Lung (tissue), 12 donors: ENCODE results near the gene CNIH3. TPM values are rescaled to one million over a fixed set of nuclear protein-coding genes. Genes with fewer than 3 reads are reported as not detected.

ENCODE experiments used
- ATAC-seq: fragments of 200-7000 bp; cut with Tn5 transposase; one replicate; pipeline ENCODE4 v1.9.1; 2020; ENCODE audit warnings: moderate number of reproducible peaks; ENCODE audit not compliant: insufficient read depth, low FRiP score
- DNase-seq, 3 donors: peaks; one replicate each; pipeline ENCODE4 v3.0.0-alpha.2; 2013 to 2017
- H3K27ac ChIP-seq, 2 donors: one replicate each; pipeline ENCODE4 v1.5.1; 2013; ENCODE audit warnings: mild to moderate bottlenecking in 2 of 2, moderate library complexity in 2 of 2, control low read depth in 1 of 2, inconsistent platforms in 1 of 2, low read depth in 1 of 2, low read length in 1 of 2
- H3K27me3 ChIP-seq, 3 donors: one replicate each; pipeline ENCODE4 v1.5.1; 2013; ENCODE audit warnings: low read length in 2 of 3; ENCODE audit not compliant: control insufficient read depth in 3 of 3, insufficient read depth in 3 of 3
- H3K36me3 ChIP-seq, 4 donors: one replicate each; pipeline ENCODE4 v1.5.1; 2013; ENCODE audit warnings: low read length in 4 of 4, mild to moderate bottlenecking in 1 of 4, moderate library complexity in 1 of 4; ENCODE audit not compliant: control insufficient read depth in 4 of 4, insufficient read depth in 4 of 4
- H3K4me1 ChIP-seq, 5 donors: one replicate each; pipeline ENCODE4 v1.5.1; 2013; ENCODE audit warnings: low read length in 5 of 5, mild to moderate bottlenecking in 2 of 5, moderate library complexity in 1 of 5; ENCODE audit not compliant: control insufficient read depth in 5 of 5, insufficient read depth in 5 of 5
- H3K4me3 ChIP-seq: one replicate; pipeline ENCODE4 v1.5.1; 2013; ENCODE audit warnings: mild to moderate bottlenecking, control low read depth, moderate library complexity
- H3K9ac ChIP-seq, 2 donors: one replicate each; pipeline ENCODE4 v1.5.1; 2013; ENCODE audit warnings: low read length in 2 of 2, control low read depth in 1 of 2; ENCODE audit not compliant: insufficient read depth in 1 of 2
- H3K9me3 ChIP-seq, 4 donors: one replicate each; pipeline ENCODE4 v1.5.1; 2013; ENCODE audit warnings: low read length in 3 of 4, mild to moderate bottlenecking in 1 of 4, moderate library complexity in 1 of 4; ENCODE audit not compliant: control insufficient read depth in 4 of 4, insufficient read depth in 3 of 4
- WGBS, 2 donors: extraction: QIAGEN DNeasy Blood & Tissue Kit; methylation state at CpG; one replicate each; pipeline ENCODE4 v1.1.7; 2013; 5-methylcytosine and 5-hydroxymethylcytosine counted together
- polyA plus RNA-seq, 2 donors: library from polyadenylated mRNA; stranded (reverse); fragments of 200-250 nt; gene quantifications; one replicate each; pipeline ENCODE4 v1.2.1, GENCODE V29; 2013
- total RNA-seq, 2 donors: library from RNA; depleted of rRNA in 1 of 2; stranded (reverse); fragments of >200 nt in 1 of 2; gene quantifications; one replicate each; pipeline ENCODE4 v1.2.1, GENCODE V29; 2014 to 2021
- TF ChIP-seq, protein P1 (sequence below): IDR thresholded peaks from 2 replicates; pipeline ENCODE4 v1.5.1; 2012; ENCODE audit warnings: mild to moderate bottlenecking; ENCODE audit errors: control extremely low read depth, extremely low read depth
- donor health status: control.
- donor health status: control.
- donor health status: Bipolar disorder and iron deficiency.
- donor health status: healthy.
- donor health status: DM: yes; HTN: yes; CAD: no.

CNIH3 gene
- total and polyA plus RNA-seq, 4 donors = 0.70 to 5.2 (median 2.9) TPM

DNA sequence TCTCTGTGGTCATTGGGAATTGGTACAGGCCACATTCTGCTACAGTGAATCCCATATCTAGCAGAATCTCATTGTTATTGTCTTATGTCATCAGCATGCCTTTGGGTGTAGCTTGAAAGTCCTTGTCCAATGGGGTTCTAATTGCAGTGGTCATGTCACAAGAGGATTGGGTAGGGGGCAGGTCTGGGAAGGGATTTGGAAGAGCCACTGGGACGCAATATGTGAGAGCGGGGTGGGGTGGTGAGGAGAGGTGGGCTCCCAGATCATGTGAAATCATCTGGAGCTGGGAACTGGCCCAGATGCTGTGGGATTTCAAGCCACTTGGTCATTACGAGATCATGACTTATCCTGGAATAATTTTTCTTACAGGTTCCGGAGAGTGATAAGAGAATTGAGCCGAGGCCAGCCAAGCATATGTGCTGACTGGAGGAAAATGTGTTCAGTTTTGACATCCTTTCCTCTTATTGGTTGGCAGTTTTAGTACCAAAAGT lies 16.3 kb downstream of the CNIH3 start:
- TF ChIP-seq, protein P1, sequence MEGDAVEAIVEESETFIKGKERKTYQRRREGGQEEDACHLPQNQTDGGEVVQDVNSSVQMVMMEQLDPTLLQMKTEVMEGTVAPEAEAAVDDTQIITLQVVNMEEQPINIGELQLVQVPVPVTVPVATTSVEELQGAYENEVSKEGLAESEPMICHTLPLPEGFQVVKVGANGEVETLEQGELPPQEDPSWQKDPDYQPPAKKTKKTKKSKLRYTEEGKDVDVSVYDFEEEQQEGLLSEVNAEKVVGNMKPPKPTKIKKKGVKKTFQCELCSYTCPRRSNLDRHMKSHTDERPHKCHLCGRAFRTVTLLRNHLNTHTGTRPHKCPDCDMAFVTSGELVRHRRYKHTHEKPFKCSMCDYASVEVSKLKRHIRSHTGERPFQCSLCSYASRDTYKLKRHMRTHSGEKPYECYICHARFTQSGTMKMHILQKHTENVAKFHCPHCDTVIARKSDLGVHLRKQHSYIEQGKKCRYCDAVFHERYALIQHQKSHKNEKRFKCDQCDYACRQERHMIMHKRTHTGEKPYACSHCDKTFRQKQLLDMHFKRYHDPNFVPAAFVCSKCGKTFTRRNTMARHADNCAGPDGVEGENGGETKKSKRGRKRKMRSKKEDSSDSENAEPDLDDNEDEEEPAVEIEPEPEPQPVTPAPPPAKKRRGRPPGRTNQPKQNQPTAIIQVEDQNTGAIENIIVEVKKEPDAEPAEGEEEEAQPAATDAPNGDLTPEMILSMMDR = no peak
- Histone ChIP-seq H3K9me3 (no peaks in the 10 kb centered on the region), H3K9ac (no peak overlapping the region), H3K27me3 (no peaks in the 10 kb centered on the region), H3K36me3 (no peaks in the 10 kb centered on the region), H3K27ac (no peak overlapping the region), H3K4me3 (no peak overlapping the region), H3K4me1 (peaks cover 0 to 17% (median 0%) of the 10 kb centered on the region in 5 donors)
- DNase-seq (peak in 2 of 3 donors; percentile 36 to 41), ATAC-seq (no peak)
- 82 to 88% methylated on average over 5 of the region's 5 CpGs for WGBS, 2 donors

DNA sequence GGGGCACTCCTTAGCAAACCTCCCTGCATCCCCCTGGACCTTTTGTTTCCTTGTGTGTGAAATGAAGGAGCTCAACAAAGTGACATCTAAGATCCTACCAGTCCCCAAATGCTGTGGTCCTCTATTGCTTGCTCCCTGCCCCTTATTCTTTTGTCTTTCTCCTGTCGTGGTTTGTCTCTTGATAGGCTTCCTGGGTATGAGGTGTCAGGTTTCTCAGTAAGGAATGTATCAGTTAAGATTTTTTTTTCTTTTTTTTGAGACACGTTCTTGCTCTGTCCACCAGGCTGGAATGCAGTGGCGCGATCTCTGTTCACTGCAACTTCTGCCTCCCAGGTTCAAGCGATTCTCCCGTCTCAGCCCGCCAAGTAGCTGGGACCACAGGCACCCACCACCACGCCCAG lies 16.8 kb downstream of the CNIH3 start:
- ATAC-seq = no peak
- WGBS, 2 donors = 74 to 77% methylated on average over 8 of the region's 8 CpGs

DNA sequence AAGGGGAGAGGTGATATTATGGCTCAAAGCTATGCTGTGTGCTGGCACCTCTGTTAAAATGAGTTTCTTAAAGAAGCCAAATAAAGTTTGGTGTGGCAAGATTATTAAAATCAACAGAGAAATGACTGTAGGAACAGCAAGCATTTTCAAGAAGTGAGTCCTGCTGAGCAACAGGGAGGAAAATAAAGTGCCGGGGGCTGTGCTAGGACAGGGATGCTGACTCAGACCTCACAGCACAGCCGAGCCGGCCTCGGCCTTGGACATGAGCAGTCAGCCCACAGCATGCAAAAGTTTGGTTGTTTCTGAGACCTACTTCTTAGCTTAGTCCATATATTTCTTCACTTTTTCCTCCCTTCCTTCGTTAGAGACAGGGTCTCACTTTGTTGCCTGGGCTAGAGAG lies 19.2 kb downstream of the CNIH3 start:
- Histone ChIP-seq H3K4me3 (no peak overlapping the region), H3K4me1 (peaks cover 0 to 25% (median 2%) of the 10 kb centered on the region in 5 donors), H3K27me3 (no peaks in the 10 kb centered on the region), H3K27ac (no peak overlapping the region), H3K9me3 (no peaks in the 10 kb centered on the region), H3K9ac (no peak overlapping the region), H3K36me3 (no peaks in the 10 kb centered on the region)
- TF ChIP-seq, protein P1 = no peak
- DNase-seq (no peak), ATAC-seq (no peak)
- WGBS, 2 donors = 86 to 98% methylated on average over 5 of the region's 5 CpGs

More for the DNA sequence above, 16.8 kb downstream of the CNIH3 start:
- Histone ChIP-seq H3K4me1 (peaks cover 0 to 22% (median under 1%) of the 10 kb centered on the region in 5 donors), H3K27ac (no peak overlapping the region), H3K9ac (no peak overlapping the region), H3K4me3 (no peak overlapping the region), H3K36me3 (no peaks in the 10 kb centered on the region), H3K27me3 (no peaks in the 10 kb centered on the region), H3K9me3 (no peaks in the 10 kb centered on the region)
- TF ChIP-seq, protein P1 = no peak
- DNase-seq = no peak

DNA sequence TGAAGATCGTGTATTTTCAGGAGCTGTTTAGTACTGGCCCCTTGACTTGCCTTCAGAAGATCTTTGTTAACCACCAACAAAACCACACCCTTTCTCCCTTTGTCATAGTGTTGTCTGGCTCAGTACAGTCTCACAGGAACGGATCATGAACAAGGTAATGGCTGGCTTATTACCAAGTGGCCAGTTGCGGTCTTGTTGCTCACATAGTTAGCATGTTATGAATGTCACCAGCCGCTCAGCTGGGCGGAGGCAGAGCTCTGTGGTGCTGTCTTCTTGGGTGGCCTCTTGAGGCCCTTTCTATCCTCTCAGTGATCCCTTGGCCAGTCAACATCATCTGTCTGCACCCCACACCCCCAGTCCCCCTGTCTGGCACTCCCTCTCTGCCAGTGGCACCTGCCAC lies 21.4 kb downstream of the CNIH3 start:
- TF ChIP-seq, protein P1 = no peak
- Histone ChIP-seq H3K4me3 (no peak overlapping the region), H3K9ac (no peak overlapping the region), H3K27me3 (no peaks in the 10 kb centered on the region), H3K4me1 (peaks cover 0 to 14% (median 2%) of the 10 kb centered on the region in 5 donors), H3K36me3 (no peaks in the 10 kb centered on the region), H3K27ac (no peak overlapping the region), H3K9me3 (no peaks in the 10 kb centered on the region)
- ATAC-seq (no peak), DNase-seq (peak; percentile 34 to 40 (median 36))
- 82 to 90% methylated on average over 5 of the region's 5 CpGs for WGBS, 2 donors
